IPS DF 6.9 (cell line): ENCODE measurements around the gene VAV2.

Source experiments
- DNase-seq: peaks from one replicate; pipeline ENCODE4 v3.0.0-alpha.2; 2013; ENCODE audit warnings: low read depth, low spot score
- H3K27ac ChIP-seq: one replicate; pipeline ENCODE4 v1.5.1; 2013; ENCODE audit warnings: low read length, control low read depth
- H3K27me3 ChIP-seq: 2 replicates; pipeline ENCODE4 v1.6.1; 2013; ENCODE audit warnings: mild to moderate bottlenecking, low read length; ENCODE audit not compliant: control insufficient read depth, insufficient read depth
- H3K36me3 ChIP-seq: 2 replicates; pipeline ENCODE4 v1.6.1; 2013; ENCODE audit warnings: low read length; ENCODE audit not compliant: control insufficient read depth, insufficient read depth
- H3K4me1 ChIP-seq: 2 replicates; pipeline ENCODE4 v1.6.1; 2013; ENCODE audit warnings: low read length; ENCODE audit not compliant: control insufficient read depth, insufficient read depth
- H3K4me3 ChIP-seq: 2 replicates; pipeline ENCODE4 v1.5.1; 2013; ENCODE audit warnings: mild to moderate bottlenecking, low read length
- H3K9me3 ChIP-seq: 2 replicates; pipeline ENCODE4 v1.6.1; 2013; ENCODE audit warnings: low read length, inconsistent platforms; ENCODE audit not compliant: control insufficient read depth, insufficient read depth
- WGBS: extraction: QIAGEN DNeasy Blood & Tissue Kit; methylation state at CpG from one replicate; pipeline ENCODE4 v1.1.7; 2013; ENCODE audit warnings: mixed read lengths, missing lambda C conversion rate; ENCODE audit not compliant: insufficient read length, insufficient coverage; 5-methylcytosine and 5-hydroxymethylcytosine counted together

The VAV2 gene

DNA sequence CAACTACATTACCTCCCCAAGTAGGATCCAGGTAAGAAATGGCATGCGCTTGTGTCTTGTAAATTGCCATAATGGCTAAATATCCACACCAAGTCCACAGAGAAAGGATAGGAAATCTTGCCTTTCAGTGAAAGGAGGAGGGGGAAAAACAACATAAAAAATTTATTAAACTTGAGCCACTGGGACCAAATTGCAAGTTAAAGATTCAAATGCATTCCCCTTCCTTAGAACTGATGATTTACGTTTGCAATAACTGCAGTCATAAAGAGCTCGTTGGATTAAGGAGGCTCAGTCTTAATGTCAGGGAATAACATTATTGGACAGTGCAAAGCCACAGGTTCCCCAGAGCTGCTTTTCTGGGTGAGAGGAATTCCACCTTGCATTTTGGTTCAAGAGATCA is 161.4 kb downstream of the VAV2 start:
- Histone ChIP-seq H3K9me3 (no peaks in the 10 kb centered on the region), H3K4me3 (no peak overlapping the region), H3K4me1 (peaks cover 9% of the 10 kb centered on the region), H3K36me3 (no peaks in the 10 kb centered on the region; the same call in 1 of the 2 replicates), H3K27me3 (no peaks in the 10 kb centered on the region), H3K27ac (no peak overlapping the region)
- DNase-seq = no peak
- no CpG with 5 or more reads among the region's 3 CpGs for WGBS

DNA sequence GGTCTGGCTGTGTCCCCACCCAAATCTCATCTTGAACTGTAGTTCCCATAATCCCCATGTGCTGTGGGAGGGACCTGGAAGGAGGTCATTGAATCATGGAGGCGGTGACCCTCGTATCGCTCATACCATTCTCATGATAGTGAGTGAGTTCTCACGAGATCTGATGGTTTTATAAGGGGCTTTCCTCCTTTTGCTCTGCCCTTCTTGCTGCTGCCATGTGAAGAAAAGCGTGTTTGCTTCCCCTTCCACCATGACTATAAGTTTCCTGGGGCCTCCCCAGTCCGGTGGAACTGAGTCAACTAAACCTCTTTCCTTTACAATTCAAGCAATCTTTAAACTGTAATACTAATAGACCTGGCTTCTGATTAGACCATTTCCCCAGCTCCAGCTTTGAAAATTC is 161.8 kb downstream of the VAV2 start:
- no peaks in the 10 kb centered on the region; the same call in 1 of the 2 replicates for H3K36me3 ChIP-seq
- no peaks in the 10 kb centered on the region for H3K27me3 ChIP-seq
- H3K4me3 ChIP-seq = no peak overlapping the region
- H3K4me1 ChIP-seq = peaks cover 10% of the 10 kb centered on the region
- no peaks in the 10 kb centered on the region for H3K9me3 ChIP-seq
- DNase-seq = no peak
- H3K27ac ChIP-seq = no peak overlapping the region
- WGBS = no CpG with 5 or more reads among the region's 6 CpGs

DNA sequence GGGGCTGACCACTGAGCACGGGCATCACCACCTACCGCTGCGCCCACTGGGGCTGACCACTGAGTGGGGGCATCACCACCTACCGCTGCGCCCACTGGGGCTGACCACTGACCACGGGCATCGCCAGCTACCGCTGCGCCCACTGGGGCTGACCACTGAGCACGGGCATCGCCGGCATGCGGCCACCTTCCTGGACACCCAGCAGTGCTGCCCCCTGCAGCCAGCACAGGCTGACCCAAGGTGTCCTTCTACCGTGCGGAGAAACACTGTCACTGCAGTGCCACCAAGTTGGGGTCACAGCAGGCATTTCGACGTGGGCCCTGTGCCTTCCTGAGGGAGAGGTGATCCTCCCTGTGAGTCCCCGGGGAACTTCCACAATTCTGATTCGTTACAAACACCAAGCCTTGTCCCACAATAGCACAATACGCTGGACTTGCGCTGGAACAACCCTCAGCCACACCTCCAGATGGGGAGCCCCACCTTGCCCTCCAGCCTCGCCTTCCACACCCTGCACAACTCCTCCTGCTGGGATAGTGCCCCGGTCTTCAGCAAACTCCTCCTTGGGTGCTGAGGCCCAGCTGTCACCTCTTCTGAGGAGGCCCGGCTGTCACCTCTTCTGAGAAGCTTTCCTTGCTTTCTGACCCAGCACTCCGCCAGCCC is 163.7 kb downstream of the VAV2 start:
- Histone ChIP-seq H3K36me3 (no peaks in the 10 kb centered on the region), H3K9me3 (no peaks in the 10 kb centered on the region), H3K4me3 (no peak overlapping the region), H3K4me1 (peaks cover 15% of the 10 kb centered on the region), H3K27me3 (no peaks in the 10 kb centered on the region), H3K27ac (no peak overlapping the region)
- no CpG with 5 or more reads among the region's 25 CpGs for WGBS
- no peak for DNase-seq

GRCh38 chr9:133826289-133827085 is 165.6 kb downstream of the VAV2 start:
- Histone ChIP-seq H3K4me3 (no peak overlapping the region), H3K36me3 (no peaks in the 10 kb centered on the region), H3K4me1 (peaks cover 15% of the 10 kb centered on the region), H3K9me3 (no peaks in the 10 kb centered on the region), H3K27ac (no peak overlapping the region), H3K27me3 (no peaks in the 10 kb centered on the region)
- no peak for DNase-seq
- WGBS = no CpG with 5 or more reads among the region's 22 CpGs

DNA sequence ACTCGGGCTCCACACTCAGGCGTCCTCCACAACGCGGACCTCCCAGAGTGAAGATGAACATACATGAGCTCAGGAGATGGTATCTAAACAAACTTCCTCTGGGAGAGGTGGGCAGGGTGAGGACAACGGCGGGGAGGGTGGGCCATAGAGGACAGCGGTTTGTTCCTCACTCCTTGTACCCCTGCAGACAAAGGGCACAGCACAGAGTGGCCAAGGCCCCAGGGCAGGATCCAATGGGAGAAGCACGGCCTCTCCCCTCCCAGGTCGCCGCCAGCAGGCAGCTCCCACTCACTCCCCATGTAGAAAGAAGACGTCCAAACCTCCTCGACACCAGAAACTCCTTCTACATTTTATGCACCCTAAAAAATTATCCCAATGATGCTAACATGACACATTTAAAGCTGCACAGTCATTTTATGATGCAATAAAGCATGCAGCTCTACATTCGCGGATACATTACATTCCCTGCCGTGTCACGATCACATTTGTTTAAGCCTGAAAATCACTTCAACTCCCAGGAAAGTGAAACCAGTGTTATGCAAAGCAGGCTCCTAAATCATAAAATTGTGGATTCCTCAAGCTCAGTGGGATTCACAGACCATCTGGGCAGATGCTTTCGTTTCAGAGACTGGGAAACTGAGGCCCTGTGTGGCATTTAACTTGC is 166.4 kb downstream of the VAV2 start:
- no peaks in the 10 kb centered on the region for H3K9me3 ChIP-seq
- H3K4me3 ChIP-seq = no peak overlapping the region
- DNase-seq = no peak
- no peaks in the 10 kb centered on the region for H3K27me3 ChIP-seq
- peaks cover 15% of the 10 kb centered on the region for H3K4me1 ChIP-seq
- H3K27ac ChIP-seq = no peak overlapping the region
- WGBS = no CpG with 5 or more reads among the region's 17 CpGs
- no peaks in the 10 kb centered on the region for H3K36me3 ChIP-seq

DNA sequence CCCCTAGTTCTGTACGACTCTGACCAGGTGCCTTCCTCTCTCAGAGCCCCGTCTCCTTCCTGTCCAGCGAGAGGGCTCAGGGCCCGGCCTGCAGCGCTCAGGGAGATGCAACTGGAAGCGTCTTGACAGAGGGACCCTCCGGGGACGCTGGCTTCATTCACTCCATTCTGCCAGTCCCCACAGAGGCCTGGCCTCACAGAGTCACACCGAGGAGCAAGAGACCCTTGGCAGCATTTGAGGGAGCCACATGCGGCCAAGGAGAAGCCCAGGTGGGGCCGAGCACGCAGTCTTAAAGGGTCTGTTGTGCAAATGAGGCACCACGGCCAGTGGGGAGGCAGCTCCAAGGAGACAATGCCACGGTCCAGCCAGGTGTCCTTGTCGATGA is 167.3 kb downstream of the VAV2 start:
- Histone ChIP-seq H3K9me3 (no peaks in the 10 kb centered on the region), H3K36me3 (no peaks in the 10 kb centered on the region), H3K27me3 (no peaks in the 10 kb centered on the region), H3K27ac (no peak overlapping the region), H3K4me1 (peaks cover 15% of the 10 kb centered on the region), H3K4me3 (no peak overlapping the region; the same call in 1 of the 2 replicates)
- no peak for DNase-seq
- no CpG with 5 or more reads among the region's 15 CpGs for WGBS

DNA sequence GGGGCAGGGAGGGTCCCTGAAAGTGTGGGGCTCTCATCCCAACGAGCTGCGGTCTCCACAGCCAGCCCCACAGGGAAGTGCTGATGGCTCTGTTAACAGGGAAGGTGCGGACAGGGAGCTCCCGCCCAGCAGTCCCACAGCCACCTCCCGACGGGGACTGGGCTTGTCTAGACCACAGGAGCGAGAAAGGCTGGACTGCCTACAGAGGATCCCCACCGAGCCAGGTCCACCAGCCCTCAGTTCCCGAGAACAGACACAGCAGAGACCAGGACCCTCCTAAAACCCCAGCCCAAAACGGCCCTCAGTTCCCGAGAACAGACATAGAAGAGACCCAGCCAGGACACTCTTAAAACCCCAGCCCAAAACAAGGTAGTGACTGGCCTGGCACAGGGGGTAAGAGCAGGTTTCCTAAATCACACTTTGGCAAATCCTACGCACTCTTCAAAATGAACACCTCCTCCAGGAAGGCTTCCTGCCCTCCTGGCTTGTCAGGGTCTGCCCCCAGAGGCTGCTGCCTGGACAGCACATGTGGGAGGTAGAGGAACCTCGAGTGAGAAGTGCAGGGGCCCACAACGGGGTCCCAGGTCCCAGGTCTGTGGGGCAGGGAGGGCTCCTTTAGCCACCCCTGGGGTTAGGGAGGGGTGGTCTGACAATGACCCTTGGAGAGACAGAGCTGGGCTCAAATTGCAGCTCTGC is 167.9 kb downstream of the VAV2 start:
- no CpG with 5 or more reads among the region's 14 CpGs for WGBS
- Histone ChIP-seq H3K27me3 (no peaks in the 10 kb centered on the region), H3K4me1 (peaks cover 15% of the 10 kb centered on the region), H3K27ac (no peak overlapping the region), H3K9me3 (no peaks in the 10 kb centered on the region), H3K4me3 (no peak overlapping the region), H3K36me3 (no peaks in the 10 kb centered on the region)
- DNase-seq = no peak

GRCh38 chr9:133823189-133824105 is 168.7 kb downstream of the VAV2 start:
- Histone ChIP-seq H3K4me3 (no peak overlapping the region), H3K27me3 (no peaks in the 10 kb centered on the region), H3K4me1 (peaks cover 15% of the 10 kb centered on the region), H3K36me3 (no peaks in the 10 kb centered on the region), H3K9me3 (no peaks in the 10 kb centered on the region), H3K27ac (no peak overlapping the region)
- no peak for DNase-seq
- no CpG with 5 or more reads among the region's 29 CpGs for WGBS

DNA sequence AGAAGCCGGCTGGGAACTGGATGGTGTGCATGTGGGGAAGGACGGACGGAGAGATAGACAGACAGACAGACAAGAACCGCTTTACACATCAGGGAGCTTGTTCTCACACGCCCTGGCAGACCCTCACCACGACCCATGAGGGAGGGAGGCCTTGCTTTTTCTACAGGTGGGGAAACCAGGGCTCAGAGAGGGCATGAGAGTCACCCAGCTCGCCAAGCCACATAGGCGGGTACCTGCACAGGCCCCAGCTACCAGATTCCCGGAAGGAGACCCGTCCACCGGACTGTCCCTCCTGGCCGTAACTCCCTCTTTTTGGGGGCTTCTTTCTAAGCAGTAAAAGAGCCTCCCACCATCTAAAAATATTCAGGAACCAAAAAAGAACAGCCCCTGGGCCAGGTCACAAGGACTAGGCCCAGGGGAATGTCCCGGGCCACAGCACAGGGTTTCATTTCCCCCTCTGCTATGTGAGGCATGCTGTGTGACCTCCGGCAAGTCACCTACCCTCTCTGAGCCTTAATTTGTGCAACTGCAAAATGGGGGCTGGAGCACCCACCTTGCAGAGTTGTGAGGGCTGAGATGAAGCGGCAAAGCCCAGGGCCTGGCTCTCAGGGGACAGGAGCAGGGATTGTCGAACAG is 169.6 kb downstream of the VAV2 start:
- DNase-seq = no peak
- no peak overlapping the region for H3K4me3 ChIP-seq
- WGBS = no CpG with 5 or more reads among the region's 16 CpGs
- H3K27me3 ChIP-seq = no peaks in the 10 kb centered on the region
- no peaks in the 10 kb centered on the region for H3K36me3 ChIP-seq
- H3K9me3 ChIP-seq = no peaks in the 10 kb centered on the region
- H3K27ac ChIP-seq = no peak overlapping the region
- peaks cover 15% of the 10 kb centered on the region for H3K4me1 ChIP-seq
